Brain microvascular endothelial cell (primary cell): ENCODE measurements around the gene IMPA2.

Experiments
- DNase-seq: peaks from one replicate; pipeline ENCODE4 v3.0.0-alpha.2; 2020
- H3K27ac ChIP-seq: fragments of 250-450 bp; sonication (Bioruptor Pico); 2 replicates; pipeline ENCODE4 v1.5.1; 2020; ENCODE audit warnings: mild to moderate bottlenecking, moderate library complexity
- H3K27me3 ChIP-seq: fragments of 250-450 bp; sonication (Bioruptor Pico); replicated peaks from 2 replicates; pipeline ENCODE4 v1.5.1; 2020; ENCODE audit warnings: mild to moderate bottlenecking
- H3K36me3 ChIP-seq: fragments of 250-450 bp; sonication (Bioruptor Pico); replicated peaks from 2 replicates; pipeline ENCODE4 v1.5.1; 2020; ENCODE audit warnings: mild to moderate bottlenecking
- H3K4me3 ChIP-seq: 2 replicates; pipeline ENCODE4 v1.5.1; 2011; ENCODE audit warnings: low read depth, mild to moderate bottlenecking, control low read depth, low read length, moderate library complexity
- in situ Hi-C: cut with HindIII; loops from 2 replicates; pipeline ENCODE4 v1.10.0; 2017; ENCODE audit warnings: low sequenced_read_pairs, low pct_ligation_motif_present
- TF ChIP-seq, protein P1 (sequence below): IDR thresholded peaks from 2 replicates; pipeline ENCODE4 v1.5.1; 2011; ENCODE audit warnings: low read depth, mild to moderate bottlenecking, moderate library complexity, low read length, control low read depth, inconsistent platforms; ENCODE audit errors: missing control alignments

IMPA2 gene

DNA sequence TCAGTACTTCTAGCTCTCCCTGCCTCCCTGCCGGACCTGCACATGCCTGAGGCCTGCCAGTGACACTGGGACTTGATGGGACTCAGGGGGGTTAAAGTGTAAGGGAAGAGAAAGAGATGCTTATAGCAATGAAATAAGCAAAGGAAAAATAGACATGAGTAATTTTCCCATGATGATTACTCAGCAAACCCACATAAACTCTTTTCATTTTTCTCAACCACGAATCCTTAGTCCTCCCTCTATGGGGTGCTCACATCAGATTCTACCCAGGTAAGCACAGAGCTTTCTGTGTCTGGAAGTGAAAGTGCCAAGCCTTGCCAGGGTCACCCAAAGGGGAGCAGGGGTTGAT is 67.5 kb downstream of the IMPA2 start:
- DNase-seq: no peak
- H3K4me3 ChIP-seq: peak overlapping the region; percentile 17
- in situ Hi-C loops: no loop called here
- TF ChIP-seq, protein P1, sequence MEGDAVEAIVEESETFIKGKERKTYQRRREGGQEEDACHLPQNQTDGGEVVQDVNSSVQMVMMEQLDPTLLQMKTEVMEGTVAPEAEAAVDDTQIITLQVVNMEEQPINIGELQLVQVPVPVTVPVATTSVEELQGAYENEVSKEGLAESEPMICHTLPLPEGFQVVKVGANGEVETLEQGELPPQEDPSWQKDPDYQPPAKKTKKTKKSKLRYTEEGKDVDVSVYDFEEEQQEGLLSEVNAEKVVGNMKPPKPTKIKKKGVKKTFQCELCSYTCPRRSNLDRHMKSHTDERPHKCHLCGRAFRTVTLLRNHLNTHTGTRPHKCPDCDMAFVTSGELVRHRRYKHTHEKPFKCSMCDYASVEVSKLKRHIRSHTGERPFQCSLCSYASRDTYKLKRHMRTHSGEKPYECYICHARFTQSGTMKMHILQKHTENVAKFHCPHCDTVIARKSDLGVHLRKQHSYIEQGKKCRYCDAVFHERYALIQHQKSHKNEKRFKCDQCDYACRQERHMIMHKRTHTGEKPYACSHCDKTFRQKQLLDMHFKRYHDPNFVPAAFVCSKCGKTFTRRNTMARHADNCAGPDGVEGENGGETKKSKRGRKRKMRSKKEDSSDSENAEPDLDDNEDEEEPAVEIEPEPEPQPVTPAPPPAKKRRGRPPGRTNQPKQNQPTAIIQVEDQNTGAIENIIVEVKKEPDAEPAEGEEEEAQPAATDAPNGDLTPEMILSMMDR: no peak
- H3K27me3 ChIP-seq: no peaks in the 10 kb centered on the region
- H3K36me3 ChIP-seq: no peaks in the 10 kb centered on the region
- peak overlapping the region; percentile 20 for H3K27ac ChIP-seq

DNA sequence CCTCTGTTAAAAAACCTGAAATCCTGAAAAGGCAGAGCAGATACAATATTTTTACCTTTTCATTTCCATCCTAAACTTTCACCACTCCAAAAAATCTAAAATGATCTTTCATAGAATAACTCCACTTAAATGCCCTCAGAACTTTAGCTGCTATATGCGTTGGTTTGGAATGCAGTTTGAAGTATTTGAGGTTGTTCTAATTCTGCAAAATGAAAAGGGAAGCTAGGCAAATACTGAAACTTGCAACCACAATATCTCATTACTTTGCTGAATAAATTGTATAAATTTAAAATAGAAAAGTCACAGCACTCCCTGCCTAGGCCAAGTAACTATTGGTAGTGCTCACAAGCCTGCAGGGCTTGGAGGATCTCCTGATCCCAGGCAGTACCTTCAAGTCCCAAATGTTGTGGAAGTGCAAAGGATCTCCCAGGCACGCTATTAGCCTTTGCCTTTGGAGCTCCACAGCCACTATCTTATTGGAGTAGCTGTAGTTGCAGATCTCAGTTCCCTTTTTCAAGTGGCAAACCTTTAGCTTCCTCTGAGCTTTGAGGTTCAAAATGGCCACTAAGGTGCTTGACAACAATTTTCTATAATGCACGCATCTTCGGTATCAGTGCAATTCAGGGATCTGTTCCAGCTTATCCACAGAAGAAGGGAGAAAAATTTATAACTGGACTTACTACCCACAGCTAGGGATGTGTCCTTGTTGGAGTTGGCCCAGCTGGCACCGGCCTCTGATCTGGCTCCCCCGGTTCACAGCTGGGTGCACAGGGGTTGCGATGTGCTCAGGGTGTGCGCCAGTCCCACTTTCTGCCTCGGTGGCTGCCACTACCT is 68.9 kb downstream of the IMPA2 start:
- no peaks in the 10 kb centered on the region for H3K27me3 ChIP-seq
- H3K36me3 ChIP-seq: no peaks in the 10 kb centered on the region
- DNase-seq: no peak
- no peak overlapping the region for H3K4me3 ChIP-seq
- H3K27ac ChIP-seq: no peak overlapping the region
- in situ Hi-C loops: no loop called here
- TF ChIP-seq, protein P1: no peak

DNA sequence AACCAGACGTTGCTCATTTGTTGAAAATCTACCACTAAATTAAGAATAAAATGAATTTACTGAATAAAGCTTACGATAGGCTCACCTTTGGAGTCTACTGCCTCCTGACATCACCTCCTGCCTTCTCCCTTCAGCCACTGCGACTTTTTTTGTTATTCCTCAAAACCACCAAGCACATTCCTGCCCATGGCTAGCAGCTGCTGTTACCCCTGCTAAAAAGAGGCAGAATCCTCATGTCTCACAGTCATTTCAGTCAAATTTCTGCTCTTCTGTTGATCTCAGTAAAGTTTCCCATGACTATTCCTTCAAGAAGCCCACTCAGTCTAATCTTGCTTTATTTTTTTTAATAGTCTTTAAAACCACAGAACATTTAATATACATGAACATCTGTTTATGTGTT is 71.6 kb downstream of the IMPA2 start:
- DNase-seq: no peak
- no peak overlapping the region for H3K4me3 ChIP-seq
- no peak overlapping the region for H3K27ac ChIP-seq
- no peaks in the 10 kb centered on the region for H3K27me3 ChIP-seq
- TF ChIP-seq, protein P1: no peak
- no peaks in the 10 kb centered on the region for H3K36me3 ChIP-seq
- in situ Hi-C loops: no loop called here

DNA sequence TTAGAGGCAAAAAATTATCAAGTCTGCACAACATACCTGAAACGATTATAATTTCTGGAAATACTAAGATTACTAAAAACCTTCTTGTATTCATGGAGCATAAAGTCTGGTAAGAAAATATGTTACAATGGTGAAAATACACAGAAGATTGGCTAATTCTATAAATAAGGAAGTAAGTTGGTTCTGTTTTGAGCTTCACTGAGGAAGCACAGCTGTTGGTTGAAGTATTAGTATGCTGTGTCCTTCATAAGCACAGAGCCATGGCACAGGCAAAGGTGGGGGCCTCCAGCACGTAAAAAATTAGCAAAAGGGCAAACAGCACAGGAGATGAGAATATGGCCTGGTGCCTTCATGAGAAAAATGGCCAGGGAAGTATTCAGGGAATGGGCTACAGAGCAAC is 72.0 kb downstream of the IMPA2 start:
- Histone ChIP-seq H3K27ac (no peak overlapping the region), H3K4me3 (no peak overlapping the region), H3K36me3 (no peaks in the 10 kb centered on the region), H3K27me3 (no peaks in the 10 kb centered on the region)
- TF ChIP-seq, protein P1: no peak
- in situ Hi-C loops: no loop called here
- no peak for DNase-seq

DNA sequence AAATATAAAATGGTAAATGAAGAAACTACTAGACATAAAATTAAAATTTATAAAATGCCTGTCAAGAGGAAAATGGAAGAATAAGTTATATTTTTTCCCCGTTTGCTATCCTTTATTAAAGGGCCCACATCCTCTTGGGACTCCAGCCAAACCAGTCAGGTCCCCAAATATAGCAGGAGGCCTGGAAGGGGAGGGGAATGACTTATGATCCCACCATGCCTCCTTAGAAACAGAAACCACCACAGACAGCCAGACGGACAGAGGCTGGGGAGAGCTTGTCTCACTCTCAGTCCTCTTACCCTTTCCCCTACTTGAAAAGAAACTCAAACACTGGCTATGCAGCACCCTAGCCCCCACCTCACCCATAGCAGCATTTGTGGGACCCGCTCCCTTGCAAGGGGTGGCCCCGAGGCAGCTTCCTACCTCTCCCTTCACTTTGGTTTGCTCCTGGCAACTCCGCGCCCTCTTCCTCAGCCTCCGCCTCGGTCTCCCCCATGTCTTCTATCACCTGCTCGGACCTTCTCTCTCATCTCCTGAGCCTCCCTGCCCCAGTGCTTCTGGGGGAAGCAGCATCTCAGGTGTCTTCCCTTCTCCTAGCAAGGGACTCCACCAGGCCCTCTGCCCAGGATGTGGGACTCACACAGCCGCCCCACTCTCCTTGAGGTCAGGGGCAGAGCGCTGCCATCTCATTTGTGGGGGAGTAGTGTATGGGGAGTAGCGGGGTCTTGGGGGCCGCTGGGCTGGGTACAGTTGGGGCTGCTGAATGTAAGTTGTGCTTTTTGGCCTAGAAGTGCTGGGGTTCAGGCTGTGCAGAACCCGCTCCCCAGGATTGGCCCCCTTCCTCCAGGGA is 75.0 kb downstream of the IMPA2 start:
- H3K27me3 ChIP-seq: no peaks in the 10 kb centered on the region
- no peak for DNase-seq
- H3K36me3 ChIP-seq: no peaks in the 10 kb centered on the region
- in situ Hi-C loops: no loop called here
- TF ChIP-seq, protein P1: no peak
- H3K27ac ChIP-seq: no peak overlapping the region
- no peak overlapping the region for H3K4me3 ChIP-seq
